Thyroid gland (tissue), 4 donors: Measurements from ENCODE around the gene DENND2C. TPM values are rescaled to one million over a fixed set of nuclear protein-coding genes. Genes with fewer than 3 reads are reported as not detected.

Experiments used
- DNase-seq, 2 donors: peaks; one replicate each; pipeline ENCODE4 v3.0.0-alpha.2; 2019
- H3K27ac ChIP-seq, 3 donors: fragments of 200-600 bp; sonication (generic); 1 replicate in 2 of 3; 2 replicates in 1 of 3; pipeline ENCODE4 v1.5.1; 2016 to 2019; ENCODE audit warnings: mild to moderate bottlenecking in 1 of 3, moderate library complexity in 1 of 3
- H3K27me3 ChIP-seq: fragments of 200-600 bp; sonication (generic); one replicate; pipeline ENCODE4 v1.5.1; 2019
- H3K36me3 ChIP-seq, 2 donors: fragments of 200-600 bp; sonication (generic); one replicate each; pipeline ENCODE4 v1.5.1; 2016 to 2019
- H3K4me1 ChIP-seq, 2 donors: fragments of 200-600 bp; sonication (generic); one replicate each; pipeline ENCODE4 v1.5.1; 2017 to 2019
- H3K4me3 ChIP-seq, 3 donors: fragments of 200-600 bp; sonication (generic); replicated peaks in 1 of 3; 1 replicate in 2 of 3; 2 replicates in 1 of 3; pipeline ENCODE4 v1.5.1; 2016; ENCODE audit warnings: mild to moderate bottlenecking in 1 of 3
- H3K9me3 ChIP-seq: fragments of 200-600 bp; sonication (generic); one replicate; pipeline ENCODE4 v1.5.1; 2017
- POLR2A ChIP-seq, 2 donors: fragments of 450-650 bp; IDR thresholded peaks; one replicate each; pipeline ENCODE4 v1.6.1; 2017; ENCODE audit warnings: antibody characterized with exemption in 2 of 2, mild to moderate bottlenecking in 2 of 2, moderate library complexity in 1 of 2
- WGBS, 2 donors: methylation state at CpG; one replicate each; pipeline ENCODE4 v1.1.5; 2017; 5-methylcytosine and 5-hydroxymethylcytosine counted together
- intact Hi-C: fragments of 100-400 bp; cut with DNase I; formaldehyde crosslinking; loops from one replicate; pipeline ENCODE4 v1.15.1; 2023
- total RNA-seq, 4 donors: library from RNA; depleted of rRNA; stranded (reverse); fragments of >200 nt; gene quantifications; one replicate each; pipeline ENCODE4 v1.2.3, GENCODE V29; 2016
- TF ChIP-seq, protein P1 (sequence below), 6 experiments: fragments of 200-600 bp in 3 of 6; fragments of 450-650 bp in 3 of 6; sonication (generic) in 3 of 6; IDR thresholded peaks; one replicate each; pipeline ENCODE4 v1.5.1; 2016 to 2019; ENCODE audit warnings: antibody characterized with exemption in 6 of 6, mild to moderate bottlenecking in 2 of 6, inconsistent platforms in 1 of 6, moderate library complexity in 1 of 6

Gene DENND2C
- total RNA-seq, 4 donors from 2014 or later, result 2.6 to 3.9 (median 3.8) TPM

- 81 to 89% methylated on average over 1 of the region's 1 CpG for WGBS, 2 donors
- Histone ChIP-seq H3K27ac (no peak overlapping the region), H3K4me3 (no peak overlapping the region), H3K27me3 (no peaks in the 10 kb centered on the region), H3K9me3 (no peaks in the 10 kb centered on the region), H3K36me3 (no peaks in the 10 kb centered on the region), H3K4me1 (no peaks in the 10 kb centered on the region)
- DNase-seq, result no peak
- TF ChIP-seq, protein P1, sequence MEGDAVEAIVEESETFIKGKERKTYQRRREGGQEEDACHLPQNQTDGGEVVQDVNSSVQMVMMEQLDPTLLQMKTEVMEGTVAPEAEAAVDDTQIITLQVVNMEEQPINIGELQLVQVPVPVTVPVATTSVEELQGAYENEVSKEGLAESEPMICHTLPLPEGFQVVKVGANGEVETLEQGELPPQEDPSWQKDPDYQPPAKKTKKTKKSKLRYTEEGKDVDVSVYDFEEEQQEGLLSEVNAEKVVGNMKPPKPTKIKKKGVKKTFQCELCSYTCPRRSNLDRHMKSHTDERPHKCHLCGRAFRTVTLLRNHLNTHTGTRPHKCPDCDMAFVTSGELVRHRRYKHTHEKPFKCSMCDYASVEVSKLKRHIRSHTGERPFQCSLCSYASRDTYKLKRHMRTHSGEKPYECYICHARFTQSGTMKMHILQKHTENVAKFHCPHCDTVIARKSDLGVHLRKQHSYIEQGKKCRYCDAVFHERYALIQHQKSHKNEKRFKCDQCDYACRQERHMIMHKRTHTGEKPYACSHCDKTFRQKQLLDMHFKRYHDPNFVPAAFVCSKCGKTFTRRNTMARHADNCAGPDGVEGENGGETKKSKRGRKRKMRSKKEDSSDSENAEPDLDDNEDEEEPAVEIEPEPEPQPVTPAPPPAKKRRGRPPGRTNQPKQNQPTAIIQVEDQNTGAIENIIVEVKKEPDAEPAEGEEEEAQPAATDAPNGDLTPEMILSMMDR (IDR thresholded peaks at IDR 0.05), result no peak
- no peak for TF ChIP-seq POLR2A (IDR thresholded peaks at IDR 0.05)
- intact Hi-C loops, result no loop called here
These were observed 122.8 kb downstream of the DENND2C start for GRCh38 chr1:114547076-114547475.

DNA sequence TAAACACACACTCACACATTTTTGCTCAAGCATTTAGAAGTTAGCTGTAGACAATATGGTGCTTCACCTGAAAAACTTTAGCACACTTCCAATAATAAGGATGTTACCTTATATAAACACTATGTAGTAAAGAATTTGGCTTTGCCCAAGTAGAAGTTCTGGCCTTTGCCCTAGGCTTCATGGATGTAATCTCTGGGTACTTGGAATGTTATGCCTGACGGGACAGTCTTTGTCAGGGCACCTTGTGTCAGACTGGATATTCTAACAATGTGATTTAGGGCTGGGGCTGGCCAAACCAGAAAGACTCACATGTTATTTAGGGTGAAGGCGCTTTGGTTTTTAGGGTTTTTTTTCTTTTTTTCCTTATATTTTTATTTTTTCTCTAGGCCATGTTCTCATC lies 124.1 kb downstream of the DENND2C start:
- no peaks in the 10 kb centered on the region for H3K4me1 ChIP-seq
- intact Hi-C loops, result no loop called here
- no peaks in the 10 kb centered on the region for H3K9me3 ChIP-seq
- H3K36me3 ChIP-seq, result no peaks in the 10 kb centered on the region
- no peak for DNase-seq
- H3K27ac ChIP-seq, result no peak overlapping the region
- TF ChIP-seq, protein P1 (IDR thresholded peaks at IDR 0.05), result no peak
- TF ChIP-seq POLR2A (IDR thresholded peaks at IDR 0.05), result no peak
- 84 to 86% methylated on average over 2 of the region's 2 CpGs for WGBS, 2 donors
- no peaks in the 10 kb centered on the region for H3K27me3 ChIP-seq
- no peak overlapping the region for H3K4me3 ChIP-seq

GRCh38 chr1:114545315-114545714 lies 124.5 kb downstream of the DENND2C start:
- TF ChIP-seq, protein P1 (IDR thresholded peaks at IDR 0.05), result no peak
- no peak for TF ChIP-seq POLR2A (IDR thresholded peaks at IDR 0.05)
- 66 to 69% methylated on average over 1 of the region's 1 CpG for WGBS, 2 donors
- no peak for DNase-seq

DNA sequence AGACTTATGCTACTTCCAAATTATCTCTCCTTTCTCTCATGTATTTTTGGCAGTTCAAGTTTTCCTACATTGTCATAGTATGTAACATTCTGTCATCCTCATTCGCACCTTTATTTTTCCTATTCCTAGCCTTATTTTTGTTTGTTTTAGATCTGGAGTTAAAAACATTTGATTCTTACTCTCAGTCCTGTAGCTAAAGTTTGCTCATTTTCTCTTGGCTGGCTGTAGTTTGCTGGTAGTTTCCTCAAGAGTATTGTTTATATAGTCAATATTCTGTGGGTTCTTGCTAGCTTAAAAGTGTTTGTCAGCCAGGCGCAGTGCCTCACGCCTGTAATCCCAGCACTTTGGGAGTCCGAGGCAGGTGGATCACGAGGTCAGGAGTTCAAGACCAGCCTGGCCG lies 129.0 kb downstream of the DENND2C start:
- WGBS, 2 donors, result 47 to 59% methylated on average over 6 of the region's 6 CpGs

More at GRCh38 chr1:114545315-114545714, 124.5 kb downstream of the DENND2C start:
- no peaks in the 10 kb centered on the region for H3K36me3 ChIP-seq
- H3K9me3 ChIP-seq, result no peaks in the 10 kb centered on the region
- H3K4me1 ChIP-seq, result no peaks in the 10 kb centered on the region
- no peak overlapping the region for H3K27ac ChIP-seq
- intact Hi-C loops, result no loop called here
- no peak overlapping the region for H3K4me3 ChIP-seq
- H3K27me3 ChIP-seq, result no peaks in the 10 kb centered on the region

DNA sequence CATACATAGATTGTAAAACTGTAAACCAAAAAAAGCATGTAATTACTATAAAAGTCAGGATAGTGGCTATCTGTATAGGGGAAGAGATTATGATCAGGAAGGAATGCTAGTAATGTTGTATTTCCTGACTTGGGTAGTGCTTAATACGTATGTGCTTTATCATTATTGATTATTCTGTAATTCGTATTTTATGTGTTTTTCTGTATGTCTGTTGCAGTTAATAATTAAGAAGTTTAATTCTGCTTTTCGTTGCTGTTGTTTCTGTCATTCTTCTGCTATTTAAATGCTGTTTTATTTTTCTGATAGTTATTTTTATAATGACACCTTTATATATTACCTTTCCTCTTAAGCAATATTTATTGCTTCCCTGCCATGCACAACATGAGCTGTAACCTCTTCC lies 129.6 kb downstream of the DENND2C start:
- no peaks in the 10 kb centered on the region for H3K4me1 ChIP-seq
- H3K9me3 ChIP-seq, result no peaks in the 10 kb centered on the region
- intact Hi-C loops, result no loop called here
- H3K27me3 ChIP-seq, result no peaks in the 10 kb centered on the region
- H3K4me3 ChIP-seq, result no peak overlapping the region
- no peak for DNase-seq
- TF ChIP-seq POLR2A (IDR thresholded peaks at IDR 0.05), result no peak
- TF ChIP-seq, protein P1 (IDR thresholded peaks at IDR 0.05), result no peak
- H3K27ac ChIP-seq, result no peak overlapping the region
- WGBS, 2 donors, result 68 to 69% methylated on average over 3 of the region's 3 CpGs
- H3K36me3 ChIP-seq, result no peaks in the 10 kb centered on the region

More for the DNA sequence above, 129.0 kb downstream of the DENND2C start:
- intact Hi-C loops, result no loop called here
- H3K36me3 ChIP-seq, result no peaks in the 10 kb centered on the region
- no peak overlapping the region for H3K4me3 ChIP-seq
- H3K9me3 ChIP-seq, result no peaks in the 10 kb centered on the region
- peak; percentile 2 to 5 for DNase-seq
- H3K4me1 ChIP-seq, result no peaks in the 10 kb centered on the region
- H3K27ac ChIP-seq, result no peak overlapping the region
- H3K27me3 ChIP-seq, result no peaks in the 10 kb centered on the region
- TF ChIP-seq POLR2A (IDR thresholded peaks at IDR 0.05), result no peak
- TF ChIP-seq, protein P1 (IDR thresholded peaks at IDR 0.05), result no peak
